SU-DHL-6 (cell line): ENCODE measurements around the gene ISG20L2.

Experiments used
- H2AFZ ChIP-seq: fragments of 200-600 bp; sonication (generic); 2 replicates; pipeline ENCODE4 v1.6.1; 2014; ENCODE audit warnings: low read depth, mild to moderate bottlenecking, moderate library complexity, mixed read lengths, antibody characterized with exemption, low read length; ENCODE audit not compliant: severe bottlenecking
- H3F3A ChIP-seq: fragments of 200-600 bp; shearing (Covaris generic); 2 replicates; pipeline ENCODE4 v1.6.0; 2016; ENCODE audit warnings: antibody characterized with exemption, mild to moderate bottlenecking; ENCODE audit not compliant: insufficient read depth
- H3K27ac ChIP-seq: fragments of 200-600 bp; sonication (generic); 2 replicates; pipeline ENCODE4 v1.5.1; 2016; ENCODE audit warnings: low read depth, mild to moderate bottlenecking, low read length, moderate library complexity, mixed read lengths
- H3K27me3 ChIP-seq: fragments of 200-600 bp; sonication (generic), shearing (Covaris generic); 2 replicates; pipeline ENCODE4 v1.6.0; 2014; ENCODE audit warnings: mild to moderate bottlenecking, low read length
- H3K36me3 ChIP-seq: fragments of 200-600 bp; sonication (generic); 2 replicates; pipeline ENCODE4 v1.6.1; 2014; ENCODE audit warnings: mild to moderate bottlenecking, low read length, mixed read lengths
- H3K4me2 ChIP-seq: fragments of 300-600, 200-600 bp; shearing (Covaris generic), sonication (generic); 2 replicates; pipeline ENCODE4 v1.6.0; 2014; ENCODE audit warnings: low read length, low read depth, mild to moderate bottlenecking; ENCODE audit not compliant: poor library complexity, severe bottlenecking
- H3K4me3 ChIP-seq: fragments of 200-600 bp; sonication (generic); 2 replicates; pipeline ENCODE4 v1.5.1; 2014; ENCODE audit warnings: antibody characterized with exemption, low read length, mild to moderate bottlenecking, mixed read lengths; ENCODE audit not compliant: insufficient read depth, poor library complexity, severe bottlenecking
- H3K79me2 ChIP-seq: fragments of 200-600 bp; sonication (generic); 2 replicates; pipeline ENCODE4 v1.6.1; 2014; ENCODE audit warnings: mild to moderate bottlenecking, low read length, moderate library complexity; ENCODE audit not compliant: insufficient read depth
- H3K9ac ChIP-seq: fragments of 200-600 bp; sonication (generic); 2 replicates; pipeline ENCODE4 v1.7.0; 2014; ENCODE audit warnings: mild to moderate bottlenecking, low read length
- H3K9me2 ChIP-seq: fragments of 200-600 bp; sonication (generic); replicated peaks from 2 replicates; pipeline ENCODE4 v1.6.1; 2014; ENCODE audit warnings: low read length; ENCODE audit not compliant: insufficient read depth
- H3K9me3 ChIP-seq: fragments of 200-600 bp; sonication (generic); 2 replicates; pipeline ENCODE4 v1.6.1; 2014; ENCODE audit warnings: low read length, mixed read lengths; ENCODE audit not compliant: insufficient read depth
- H4K20me1 ChIP-seq: fragments of 200-600 bp; sonication (generic); 2 replicates; pipeline ENCODE4 v1.6.1; 2014; ENCODE audit warnings: low read depth, mild to moderate bottlenecking, antibody characterized with exemption, low read length, moderate library complexity, mixed read lengths
- CTCF ChIP-seq: fragments of 200-600 bp; sonication (generic); IDR thresholded peaks from one replicate; pipeline ENCODE4 v1.5.1; 2017; ENCODE audit warnings: antibody characterized with exemption, mild to moderate bottlenecking, low read length, moderate library complexity; ENCODE audit not compliant: insufficient read depth, poor library complexity, severe bottlenecking
- EZH2phosphoT487 ChIP-seq: fragments of 200-600 bp; sonication (generic), shearing (Covaris generic); conservative IDR thresholded peaks from 2 replicates; pipeline ENCODE4 v1.6.1; 2018; ENCODE audit warnings: mild to moderate bottlenecking, antibody characterized with exemption, low read length, moderate library complexity, mixed read lengths

ISG20L2 gene

GRCh38 chr1:156705918-156706656, 22.5 kb downstream of the ISG20L2 start:
- no peaks in the 10 kb centered on the region for H3F3A ChIP-seq
- no peak overlapping the region for H3K9ac ChIP-seq
- H3K4me3 ChIP-seq = no peak overlapping the region
- peak overlapping the region; percentile 51 for H3K4me2 ChIP-seq
- TF ChIP-seq CTCF (peak; percentile 89), EZH2phosphoT487 (0 out of 2 replicates have a peak, but pooled peaks have one; percentile 87)
- no peaks in the 10 kb centered on the region for H3K9me3 ChIP-seq
- no peak overlapping the region for H3K27ac ChIP-seq
- no peaks in the 10 kb centered on the region for H3K79me2 ChIP-seq
- no peaks in the 10 kb centered on the region for H3K36me3 ChIP-seq
- no peaks in the 10 kb centered on the region for H3K27me3 ChIP-seq
- H4K20me1 ChIP-seq = no peaks in the 10 kb centered on the region
- no peak overlapping the region for H2AFZ ChIP-seq
- H3K9me2 ChIP-seq = no peaks in the 10 kb centered on the region

- Histone ChIP-seq H3K4me3 (no peak within 1 kb of the TSS), H3K27me3 (no peaks in the 10 kb centered on the region), H3K27ac (no peak within 1 kb of the TSS), H3K9me3 (no peaks in the 10 kb centered on the region), H3F3A (no peaks in the 10 kb centered on the region), H3K9ac (no peak within 1 kb of the TSS), H3K36me3 (no peaks in the 10 kb centered on the region), H2AFZ (no peak within 1 kb of the TSS), H4K20me1 (no peaks in the 10 kb centered on the region), H3K79me2 (no peaks in the 10 kb centered on the region), H3K9me2 (no peaks in the 10 kb centered on the region), H3K4me2 (peak within 1 kb of the TSS; percentile 51)
- TF ChIP-seq EZH2phosphoT487 (no peak), CTCF (no peak)
Observed at GRCh38 chr1:156705321-156705917, 23.1 kb downstream of the ISG20L2 start, which contains the start of gene CRABP2. CRABP2 (minus strand) TSS chr1:156705583; CDS start chr1:156705446, 137 bp downstream.

GRCh38 chr1:156704930-156705320, 23.6 kb downstream of the ISG20L2 start:
- Histone ChIP-seq H3K9me3 (no peaks in the 10 kb centered on the region), H2AFZ (no peak overlapping the region)

More at GRCh38 chr1:156704930-156705320, 23.6 kb downstream of the ISG20L2 start:
- Histone ChIP-seq H3F3A (no peaks in the 10 kb centered on the region), H4K20me1 (no peaks in the 10 kb centered on the region), H3K36me3 (no peaks in the 10 kb centered on the region), H3K4me2 (no peak overlapping the region), H3K27me3 (no peaks in the 10 kb centered on the region), H3K9me2 (no peaks in the 10 kb centered on the region), H3K27ac (no peak overlapping the region), H3K9ac (no peak overlapping the region), H3K79me2 (no peaks in the 10 kb centered on the region), H3K4me3 (no peak overlapping the region)
- no peak for TF ChIP-seq EZH2phosphoT487
- TF ChIP-seq CTCF = no peak
